HepG2 (cell line): ENCODE data around the gene ETHE1. TPM values are rescaled to one million over a fixed set of nuclear protein-coding genes. Genes with fewer than 3 reads are reported as not detected.

ENCODE experiments used
- CEBPG ChIP-seq: IDR thresholded peaks from 2 replicates; pipeline ENCODE4 v1.6.1; 2016
- CERS6 ChIP-seq: sonication (generic); formaldehyde crosslinking; IDR thresholded peaks from 2 replicates; pipeline ENCODE4 v1.5.0; 2020; ENCODE audit warnings: missing genetic modification reagents
- FOSL1 ChIP-seq: sonication (generic); formaldehyde crosslinking; IDR thresholded peaks from 2 replicates; pipeline ENCODE4 v1.9.0; 2021; ENCODE audit warnings: missing genetic modification reagents, borderline replicate concordance
- MBNL3 ChIP-seq: fragments of 250-450 bp; sonication (Bioruptor Pico); conservative IDR thresholded peaks from 2 replicates; pipeline ENCODE4 v1.8.0; 2022; ENCODE audit warnings: mild to moderate bottlenecking, inconsistent platforms
- NKX3-1 ChIP-seq: sonication (generic); formaldehyde crosslinking; IDR thresholded peaks from 2 replicates; pipeline ENCODE4 v1.5.0; 2020; ENCODE audit warnings: missing genetic modification reagents
- REL ChIP-seq: sonication (generic); formaldehyde crosslinking; conservative IDR thresholded peaks from 2 replicates; pipeline ENCODE4 v1.8.0; 2022; ENCODE audit warnings: mild to moderate bottlenecking, missing genetic modification reagents, moderate library complexity
- RXRA ChIP-seq: sonication (generic); formaldehyde crosslinking; IDR thresholded peaks from 2 replicates; pipeline ENCODE4 v1.5.1; 2020; ENCODE audit warnings: missing genetic modification reagents
- SP4 ChIP-seq: sonication (generic); formaldehyde crosslinking; IDR thresholded peaks from 2 replicates; pipeline ENCODE4 v1.8.1; 2023; ENCODE audit warnings: mild to moderate bottlenecking, missing genetic modification reagents
- TBL1XR1 ChIP-seq: fragments of 150-350 bp; IDR thresholded peaks from 2 replicates; pipeline ENCODE4 v1.6.1; 2014; ENCODE audit warnings: borderline replicate concordance, low read length; ENCODE audit not compliant: partially characterized antibody
- TIGD3 ChIP-seq: sonication (generic); formaldehyde crosslinking; IDR thresholded peaks from 2 replicates; pipeline ENCODE4 v1.5.1; 2020; ENCODE audit warnings: mild to moderate bottlenecking, missing genetic modification reagents, borderline replicate concordance
- YY1 ChIP-seq: IDR thresholded peaks from 2 replicates; pipeline ENCODE4 v1.6.1; 2011; ENCODE audit warnings: low read length, low read depth, moderate library complexity, mild to moderate bottlenecking; ENCODE audit not compliant: insufficient read depth, insufficient replicate concordance
- ZBTB49 ChIP-seq: sonication (generic); formaldehyde crosslinking; IDR thresholded peaks from 2 replicates; pipeline ENCODE4 v1.4.0; 2020; ENCODE audit warnings: missing genetic modification reagents, borderline replicate concordance
- ZBTB7A ChIP-seq: sonication (generic); formaldehyde crosslinking; IDR thresholded peaks from 2 replicates; pipeline ENCODE4 v1.8.0; 2022; ENCODE audit warnings: mild to moderate bottlenecking, missing genetic modification reagents
- ZIK1 ChIP-seq: sonication (generic); formaldehyde crosslinking; IDR thresholded peaks from 2 replicates; pipeline ENCODE4 v1.5.0; 2020; ENCODE audit warnings: mild to moderate bottlenecking, low read depth, missing genetic modification reagents, borderline replicate concordance
- ZNF496 ChIP-seq: sonication (generic); formaldehyde crosslinking; IDR thresholded peaks from 2 replicates; pipeline ENCODE4 v1.8.1; 2023; ENCODE audit warnings: mild to moderate bottlenecking, moderate library complexity, missing genetic modification reagents; ENCODE audit not compliant: insufficient replicate concordance
- ZNF501 ChIP-seq: sonication (generic); formaldehyde crosslinking; IDR thresholded peaks from 2 replicates; pipeline ENCODE4 v1.5.1; 2020; ENCODE audit warnings: mild to moderate bottlenecking, moderate library complexity, missing genetic modification reagents
- ZNF569 ChIP-seq: sonication (generic); formaldehyde crosslinking; IDR thresholded peaks from 2 replicates; pipeline ENCODE4 v1.5.0; 2020; ENCODE audit warnings: mild to moderate bottlenecking, missing genetic modification reagents, moderate library complexity, borderline replicate concordance
- ZNF614 ChIP-seq: IDR thresholded peaks from 2 replicates; pipeline ENCODE4 v1.6.1; 2018; ENCODE audit warnings: missing biosample characterization, missing genetic modification reagents, inconsistent platforms, borderline replicate concordance
- ZNF709 ChIP-seq: sonication (generic); formaldehyde crosslinking; IDR thresholded peaks from 2 replicates; pipeline ENCODE4 v1.5.0; 2020; ENCODE audit warnings: mild to moderate bottlenecking, missing genetic modification reagents
- ZNF879 ChIP-seq: sonication (generic); formaldehyde crosslinking; IDR thresholded peaks from 2 replicates; pipeline ENCODE4 v1.8.1; 2023; ENCODE audit warnings: missing genetic modification reagents
- ZSCAN22 ChIP-seq: sonication (generic); formaldehyde crosslinking; IDR thresholded peaks from 2 replicates; pipeline ENCODE4 v1.4.0; 2020; ENCODE audit warnings: mild to moderate bottlenecking, missing genetic modification reagents
- ZSCAN30 ChIP-seq: sonication (generic); formaldehyde crosslinking; IDR thresholded peaks from 2 replicates; pipeline ENCODE4 v1.5.0; 2020; ENCODE audit warnings: mild to moderate bottlenecking, missing genetic modification reagents
- polyA plus RNA-seq, 8 experiments: library from polyadenylated mRNA; depleted of rRNA in 3 of 8; stranded (reverse) in 7 of 8; unstranded in 1 of 8; fragments of >200 nt; fragmentation: Illumina TruSeq in 4 of 8; extraction: Trizol in 4 of 8; gene quantifications; 2 replicates each; pipeline versions ENCODE4 v1.2.1 to v1.2.3, GENCODE V29; 2011 to 2016; ENCODE audit warnings: low read depth in 4 of 8, missing spikeins in 1 of 8, mixed read lengths in 1 of 8; ENCODE audit not compliant: insufficient read depth in 1 of 8
- total RNA-seq, 5 experiments: library from RNA; depleted of rRNA; stranded (reverse); fragments of >200 nt; fragmentation: Illumina TruSeq; extraction: Trizol; gene quantifications; 2 replicates each; pipeline ENCODE4 v1.2.3, GENCODE V29; 2016; ENCODE audit warnings: low read depth in 1 of 5

The ETHE1 gene
- total and polyA plus RNA-seq, 2 of the 13 experiments (the other 11 are each of a cell fraction or from before 2014, with no cell fraction given) = 32.5 to 58.4 TPM

- TF ChIP-seq ZSCAN22 (CRISPR knock-in tag) (peak; percentile 35; the same call in 1 of the 2 replicates), ZNF614 (CRISPR knock-in tag) (0 out of 2 replicates have a peak, but pooled peaks have one; percentile 20), ZNF879 (no peak), MBNL3 (CRISPR knock-in tag) (no peak), ZNF709 (CRISPR knock-in tag) (no peak), TIGD3 (CRISPR knock-in tag) (0 out of 2 replicates have a peak, but pooled peaks have one; percentile 5), FOSL1 (CRISPR knock-in tag) (no peak), ZNF496 (CRISPR knock-in tag) (no peak), CERS6 (CRISPR knock-in tag) (no peak), ZBTB49 (no peak), ZSCAN30 (CRISPR knock-in tag) (no peak), TBL1XR1 (no peak), RXRA (CRISPR knock-in tag) (peak; percentile 22; the same call in 1 of the 2 replicates), SP4 (CRISPR knock-in tag) (peak; percentile 48; the same call in 1 of the 2 replicates), ZNF569 (CRISPR knock-in tag) (no peak), ZBTB7A (no peak), YY1 (no peak), ZNF501 (CRISPR knock-in tag) (peak; percentile 47; the same call in 1 of the 2 replicates), REL (CRISPR knock-in tag) (no peak), ZIK1 (CRISPR knock-in tag) (no peak), NKX3-1 (no peak), CEBPG (peak; percentile 91)
Measured at GRCh38 chr19:43524922-43525835, 1.8 kb downstream of the ETHE1 start (continued).
